Measurements from ENCODE around the gene ATXN10.

Gene ATXN10

GRCh38 chr22:45880716-45881523 lies 209.3 kb downstream of the ATXN10 start:
- no peak for DNase-seq

DNA sequence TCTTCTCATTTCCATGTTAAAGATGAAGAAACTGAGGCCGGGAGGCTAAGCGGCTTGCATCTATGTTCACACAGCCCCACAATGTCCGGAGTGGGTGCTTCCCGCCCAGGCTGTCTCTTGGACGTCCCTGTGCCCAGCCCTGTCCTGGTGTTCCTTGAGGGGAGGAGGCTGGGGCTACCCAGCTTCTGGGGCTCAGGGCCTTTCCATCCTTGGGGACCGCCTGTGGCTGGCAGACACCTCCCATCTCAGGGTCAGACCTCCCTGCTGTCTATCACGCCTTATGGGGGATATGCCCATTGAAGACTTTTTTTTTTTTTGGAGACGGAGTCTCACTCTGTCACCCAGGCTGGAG lies 209.9 kb downstream of the ATXN10 start:
- no peak for DNase-seq

DNA sequence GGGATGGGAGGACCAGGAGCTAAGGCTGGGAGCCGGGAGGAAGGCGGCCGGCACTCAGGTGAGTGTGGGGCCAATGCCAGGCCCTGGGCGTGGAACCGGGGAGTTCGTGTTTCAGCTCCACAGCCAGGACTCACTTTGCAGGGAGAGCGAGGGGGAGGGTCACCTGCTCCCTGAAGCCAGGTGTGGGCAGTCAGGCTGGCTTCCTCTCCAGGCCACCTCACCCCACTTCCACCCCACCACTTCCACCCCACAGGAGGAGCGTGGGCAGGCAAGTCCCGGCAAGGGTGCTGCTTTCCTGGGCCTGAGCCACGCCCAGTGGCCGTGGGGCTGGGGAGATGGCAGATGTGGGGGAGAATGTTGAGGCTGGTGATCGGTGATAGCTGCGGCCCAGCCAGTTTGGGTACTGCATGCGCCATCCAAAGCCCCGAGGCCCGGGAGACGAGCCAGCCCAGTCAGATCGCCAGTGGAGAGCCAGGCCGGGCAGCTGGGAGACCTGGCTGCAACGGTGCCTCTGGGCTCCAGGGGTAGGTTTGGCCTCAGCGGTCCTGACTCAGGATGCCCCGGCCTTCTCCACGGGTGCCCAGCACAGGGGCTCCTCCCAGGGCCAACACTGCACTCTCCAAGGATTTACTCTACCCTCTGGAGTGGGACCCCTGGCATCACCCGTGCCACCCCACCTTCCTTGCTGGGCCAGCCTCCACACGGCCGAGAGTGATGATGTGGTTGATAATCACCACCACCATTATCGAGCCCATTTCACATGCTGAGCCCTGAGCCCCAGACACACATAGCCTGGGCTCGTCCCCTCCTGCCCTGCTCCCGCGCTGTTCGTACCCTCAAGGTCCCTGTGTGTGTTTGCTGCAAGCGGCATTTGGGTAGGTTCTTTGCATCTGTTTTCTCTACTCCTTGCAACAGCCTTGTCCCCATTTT lies 211.5 kb downstream of the ATXN10 start:
- no peak for DNase-seq

- DNase-seq: no peak
Measured at GRCh38 chr22:45883811-45884170, 212.2 kb downstream of the ATXN10 start.

GRCh38 chr22:45884201-45885062 lies 212.8 kb downstream of the ATXN10 start:
- DNase-seq: no peak

GRCh38 chr22:45885171-45885840 lies 213.7 kb downstream of the ATXN10 start:
- DNase-seq: no peak

DNA sequence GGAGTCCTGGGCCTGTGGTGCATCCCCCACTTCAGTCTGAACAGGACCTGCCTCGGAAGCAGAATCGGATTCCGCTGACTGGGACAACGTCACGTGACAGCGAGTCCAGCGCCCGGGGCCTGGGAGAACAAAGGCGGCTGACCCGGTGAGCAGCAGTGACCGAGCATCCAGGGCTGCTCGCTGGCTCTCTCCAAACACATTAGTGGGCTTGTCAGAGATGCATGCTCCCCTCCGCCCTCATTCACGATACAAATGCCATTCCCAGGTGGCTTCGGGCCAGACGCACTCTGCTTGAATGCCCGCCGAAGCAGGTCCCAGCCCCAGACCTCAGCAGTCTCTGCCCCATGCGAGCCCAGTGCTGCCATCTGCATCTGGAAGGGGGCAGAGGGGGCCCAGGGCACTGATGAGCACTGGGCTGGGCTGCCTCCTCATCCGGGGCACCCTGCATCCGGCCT lies 214.3 kb downstream of the ATXN10 start:
- DNase-seq: no peak

- DNase-seq: no peak
Measured at GRCh38 chr22:45886540-45886939, 214.9 kb downstream of the ATXN10 start.

GRCh38 chr22:45887202-45888131 lies 215.8 kb downstream of the ATXN10 start:
- no peak for DNase-seq

DNA sequence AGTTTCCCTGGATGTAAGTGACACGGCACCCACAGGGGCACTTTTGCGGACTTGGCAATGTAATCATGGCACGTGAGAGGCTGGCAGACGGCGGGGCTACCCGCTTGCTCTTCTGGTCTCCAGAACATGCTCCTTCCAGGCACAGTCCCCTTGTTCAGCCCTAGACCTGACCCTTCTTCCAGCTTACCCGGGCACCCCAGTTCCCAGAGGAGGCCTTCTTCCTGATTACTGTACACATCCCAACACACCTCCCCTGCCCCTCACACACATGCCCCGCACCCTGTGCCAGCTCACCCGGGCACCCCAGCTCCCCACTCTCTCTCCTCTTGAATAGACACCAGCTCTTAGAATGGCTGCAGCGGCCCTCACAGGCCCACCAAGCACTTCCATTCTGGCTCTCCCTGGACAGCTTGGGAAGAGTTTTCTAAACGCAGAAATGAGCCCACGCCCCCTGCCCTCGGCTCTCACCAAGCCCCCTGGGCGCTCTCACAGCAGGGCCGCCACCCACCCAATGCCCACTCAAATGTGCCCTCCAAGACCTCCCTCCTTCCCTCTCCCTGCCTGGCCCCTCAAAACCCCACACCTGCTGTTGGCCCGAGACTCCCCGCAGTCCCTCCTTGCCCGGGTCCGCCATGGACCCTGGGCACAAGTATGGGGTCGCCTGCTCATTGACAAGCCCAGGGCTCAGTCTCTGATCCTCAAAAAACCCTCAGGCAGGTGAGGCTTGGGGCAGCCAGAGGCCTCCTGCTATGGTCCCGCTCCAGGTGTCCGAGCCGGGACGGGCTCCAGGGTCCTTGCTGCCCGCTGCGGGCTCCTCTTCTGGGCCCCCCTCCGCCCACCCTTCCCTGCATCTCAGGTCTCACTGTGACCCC lies 216.8 kb downstream of the ATXN10 start:
- no peak for DNase-seq

- DNase-seq: no peak
Measured at GRCh38 chr22:45889093-45889538, 217.5 kb downstream of the ATXN10 start.

DNA sequence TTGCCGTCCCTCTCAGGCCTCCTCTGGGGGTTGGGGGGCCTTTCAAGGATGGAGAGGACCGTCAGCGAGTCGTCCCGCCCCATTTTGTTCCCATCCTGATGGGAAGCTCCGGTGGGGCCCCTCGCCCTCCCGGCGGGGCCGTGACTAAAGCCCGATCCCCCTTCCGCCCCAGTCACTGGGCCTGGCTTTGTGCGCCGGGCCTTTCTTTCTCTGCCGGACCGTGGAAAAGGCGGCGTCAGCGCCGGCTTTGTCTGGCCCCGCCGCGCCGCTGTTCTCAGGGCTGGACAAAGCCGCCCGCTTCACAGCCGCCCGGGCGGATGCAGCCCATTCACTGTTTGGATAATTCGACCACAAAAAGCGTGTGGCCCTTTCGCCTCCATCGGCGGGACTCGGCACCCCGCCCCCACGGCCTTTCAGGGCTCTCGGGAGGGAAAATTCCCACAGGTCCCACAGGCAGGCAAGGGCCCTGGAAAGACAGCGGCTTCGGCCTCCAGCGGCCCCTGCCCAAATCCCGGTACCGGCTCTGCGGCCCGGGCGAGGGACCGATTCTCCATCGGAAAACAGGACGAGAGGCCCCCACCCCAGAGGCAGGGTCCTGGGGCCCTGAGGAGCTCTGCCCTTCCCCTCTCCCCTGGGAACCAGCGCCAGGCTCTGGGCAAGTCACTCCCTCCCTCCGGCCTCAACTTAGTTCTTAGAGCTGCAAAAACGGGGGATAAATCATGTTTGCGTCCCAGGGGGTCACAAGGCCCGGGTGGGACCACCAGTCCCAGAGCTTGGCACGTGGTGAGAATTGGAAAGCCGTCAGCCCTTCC lies 218.1 kb downstream of the ATXN10 start:
- DNase-seq: no peak

DNA sequence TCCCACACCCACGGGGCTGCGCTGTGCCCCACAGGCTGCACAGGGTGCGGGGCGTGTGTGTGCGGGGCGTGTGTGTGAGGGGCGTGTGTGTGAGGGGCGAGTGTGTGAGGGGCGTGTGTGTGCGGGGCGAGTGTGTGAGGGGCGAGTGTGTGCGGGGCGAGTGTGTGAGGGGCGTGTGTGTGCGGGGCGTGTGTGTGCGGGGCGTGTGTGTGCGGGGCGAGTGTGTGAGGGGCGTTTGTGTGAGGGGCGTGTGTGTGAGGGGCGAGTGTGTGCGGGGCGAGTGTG lies 218.7 kb downstream of the ATXN10 start:
- no peak for DNase-seq

DNA sequence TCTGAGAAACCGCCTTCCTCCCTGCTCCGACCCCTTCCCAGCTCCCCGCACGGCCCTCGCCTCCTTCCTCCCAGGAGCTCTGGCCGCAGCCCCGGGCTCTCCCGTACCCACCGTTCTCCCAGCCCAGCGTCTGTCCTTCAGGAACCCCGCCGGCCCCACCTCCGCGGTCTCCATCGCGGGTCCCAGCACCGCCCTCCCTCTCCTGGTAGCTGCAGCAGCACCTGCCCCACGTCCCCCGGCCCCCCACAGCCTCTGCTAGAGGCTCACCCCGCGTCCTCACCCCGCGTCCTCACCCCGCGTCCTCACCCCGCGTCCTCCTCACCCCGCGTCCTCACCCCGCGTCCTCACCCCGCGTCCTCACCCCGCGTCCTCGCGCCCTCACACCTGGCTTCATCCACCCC lies 219.4 kb downstream of the ATXN10 start:
- no peak for DNase-seq

DNA sequence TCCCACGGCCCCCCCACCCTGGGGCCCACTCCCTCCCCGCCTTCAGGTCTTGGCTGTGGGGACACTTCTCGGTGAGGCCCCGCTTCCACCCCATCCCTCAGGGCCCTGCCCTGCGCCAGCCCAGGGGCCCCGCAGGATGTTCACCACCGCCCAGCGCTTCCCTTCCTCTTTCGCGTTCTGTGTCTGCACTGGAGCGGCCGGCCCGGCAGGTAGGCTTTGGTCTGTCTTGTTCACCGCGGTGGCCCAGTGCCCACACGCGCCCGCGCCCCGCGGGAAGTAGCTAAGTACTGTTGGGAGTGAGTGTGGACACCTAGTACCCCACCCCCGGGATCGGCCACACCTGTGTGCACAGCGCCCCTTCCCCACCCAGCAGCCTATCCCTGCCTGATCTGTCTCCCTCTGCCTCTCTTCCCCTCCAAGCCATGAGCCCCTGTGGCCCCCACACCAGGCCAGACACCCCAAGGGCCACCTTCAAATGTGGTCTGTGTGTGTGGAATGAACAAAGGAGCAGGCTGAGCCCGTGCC lies 219.9 kb downstream of the ATXN10 start:
- no peak for DNase-seq

DNA sequence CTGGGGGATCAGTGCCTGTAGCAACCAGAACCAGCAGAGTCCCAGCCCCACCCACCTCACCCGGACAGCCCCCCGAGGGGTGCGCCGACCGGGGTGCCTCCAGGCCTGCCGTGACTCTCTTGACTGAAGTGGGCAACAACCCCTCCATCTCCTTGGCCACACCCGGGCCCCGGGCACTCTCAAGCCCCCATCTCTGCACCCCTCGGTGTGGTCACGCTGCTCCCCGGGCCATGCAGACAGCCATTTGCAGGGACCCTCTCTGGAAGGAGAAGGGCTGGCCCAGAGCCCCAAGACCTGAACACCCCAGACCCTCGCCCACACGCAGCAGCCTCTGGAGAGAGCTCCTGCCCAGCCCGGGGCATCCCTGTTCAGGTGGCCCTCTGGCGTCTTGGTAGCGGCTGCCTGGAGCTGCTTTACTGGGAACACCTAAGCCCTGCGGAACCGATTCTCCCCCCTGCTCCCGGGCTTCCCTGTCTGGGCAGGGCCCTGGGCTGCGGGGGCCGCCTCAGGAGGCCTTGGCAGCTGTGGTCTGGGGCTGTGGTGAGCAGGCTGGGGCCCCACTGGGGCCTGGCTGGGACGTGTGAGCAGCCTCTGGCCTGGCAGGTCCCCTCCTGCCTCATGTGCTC lies 220.5 kb downstream of the ATXN10 start:
- DNase-seq: no peak

DNA sequence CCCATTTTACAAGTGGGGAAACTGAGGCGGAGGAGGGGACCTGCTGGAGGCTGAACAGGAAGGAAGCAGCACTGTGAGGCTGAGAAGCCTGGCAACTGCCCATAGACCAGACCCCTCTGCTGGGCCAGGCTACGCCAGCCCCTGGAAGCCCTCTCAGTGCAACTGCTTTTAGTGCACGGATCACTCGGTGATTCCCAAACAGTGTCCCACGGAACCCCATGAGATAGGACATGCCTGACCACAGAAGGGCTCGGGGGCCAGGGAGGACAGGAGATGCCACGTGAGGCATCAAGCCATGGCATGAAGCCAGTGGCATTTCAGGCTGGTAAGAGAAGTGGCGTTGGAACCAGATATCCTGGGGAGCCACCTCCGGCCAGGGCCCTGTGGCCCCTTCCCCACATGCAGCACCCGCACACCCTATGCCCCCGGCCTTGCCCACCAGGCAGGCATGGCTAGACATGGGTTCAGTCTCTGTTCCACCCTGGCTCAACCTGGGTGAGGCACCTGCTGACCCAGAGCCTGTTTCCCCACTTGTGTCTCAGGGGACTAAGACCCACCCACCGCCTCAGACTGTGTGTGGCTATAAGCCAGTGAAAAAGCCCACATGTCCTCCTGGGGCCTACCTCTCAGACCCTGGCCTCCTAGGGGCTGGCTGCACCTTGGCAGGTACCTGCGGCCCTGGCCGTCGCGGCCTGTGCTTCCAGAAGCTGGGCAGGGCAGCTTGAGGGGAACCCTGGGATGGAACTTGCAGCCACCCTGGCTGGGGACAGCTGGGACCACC lies 221.2 kb downstream of the ATXN10 start:
- DNase-seq: no peak

GRCh38 chr22:45893516-45893915 lies 221.9 kb downstream of the ATXN10 start:
- no peak for DNase-seq

Measured in NCI-H2081 (cell line).